Measurements from ENCODE around the gene PCDHB5. TPM values are rescaled to one million over a fixed set of nuclear protein-coding genes. Genes with fewer than 3 reads are reported as not detected.
"Not testable (repeated sequence)": the region's sequence is repeated elsewhere in the genome, so short reads cannot be mapped to it uniquely, and the experiment has no call there.

The PCDHB5 gene
- not detected for total RNA-seq

DNA sequence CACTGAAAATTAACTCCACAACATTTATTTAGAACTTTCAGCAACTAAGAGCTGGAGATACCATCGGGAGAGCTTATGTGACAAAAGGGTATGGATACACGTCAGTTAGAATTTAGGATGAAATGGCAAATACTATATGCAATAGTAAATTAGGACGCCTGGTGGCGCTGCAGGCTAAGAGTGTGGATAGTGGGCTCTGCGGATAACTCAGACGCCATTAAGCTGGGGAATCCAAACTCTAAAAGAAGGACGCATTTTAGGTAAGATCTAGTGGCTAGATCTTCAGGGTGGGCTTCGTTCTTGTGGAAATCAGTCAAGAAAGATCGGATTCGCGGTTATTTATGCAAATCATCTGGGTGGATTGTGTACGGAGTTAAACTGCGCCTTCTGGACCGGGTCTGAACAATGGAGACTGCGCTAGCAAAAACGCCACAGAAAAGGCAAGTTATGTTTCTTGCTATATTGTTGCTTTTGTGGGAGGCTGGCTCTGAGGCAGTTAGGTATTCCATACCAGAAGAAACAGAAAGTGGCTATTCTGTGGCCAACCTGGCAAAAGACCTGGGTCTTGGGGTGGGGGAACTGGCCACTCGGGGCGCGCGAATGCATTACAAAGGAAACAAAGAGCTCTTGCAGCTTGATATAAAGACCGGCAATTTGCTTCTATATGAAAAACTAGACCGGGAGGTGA lies at the start of gene PCDHB5:
Gene PCDHB5, plus strand, starts transcription at position 177 of the 688 bp plus-strand sequence. Its CDS starts 229 bp downstream, at position 406.
- H3K27me3 Mint-ChIP-seq (ENCODE audit: low read depth), result peaks cover 12% of the 10 kb centered on the region
- DNase-seq (peak; percentile 4 to 9), ATAC-seq (replicated peaks in 1 of 2) (no peak)
- no peaks in the 10 kb centered on the region for H3K4me1 Mint-ChIP-seq (ENCODE audit: low read depth)
- H3K4me3 Mint-ChIP-seq, result peak within 1 kb of the TSS; percentile 12 to 56
- peaks cover 6 to 13% of the 10 kb centered on the region in 2 donors for H3K36me3 Mint-ChIP-seq (ENCODE audit: insufficient read depth in 2 of 2)
- no peak within 1 kb of the TSS for H3K27ac Mint-ChIP-seq
- H3K9me3 Mint-ChIP-seq, result peaks cover 7 to 9% of the 10 kb centered on the region in 2 donors

DNA sequence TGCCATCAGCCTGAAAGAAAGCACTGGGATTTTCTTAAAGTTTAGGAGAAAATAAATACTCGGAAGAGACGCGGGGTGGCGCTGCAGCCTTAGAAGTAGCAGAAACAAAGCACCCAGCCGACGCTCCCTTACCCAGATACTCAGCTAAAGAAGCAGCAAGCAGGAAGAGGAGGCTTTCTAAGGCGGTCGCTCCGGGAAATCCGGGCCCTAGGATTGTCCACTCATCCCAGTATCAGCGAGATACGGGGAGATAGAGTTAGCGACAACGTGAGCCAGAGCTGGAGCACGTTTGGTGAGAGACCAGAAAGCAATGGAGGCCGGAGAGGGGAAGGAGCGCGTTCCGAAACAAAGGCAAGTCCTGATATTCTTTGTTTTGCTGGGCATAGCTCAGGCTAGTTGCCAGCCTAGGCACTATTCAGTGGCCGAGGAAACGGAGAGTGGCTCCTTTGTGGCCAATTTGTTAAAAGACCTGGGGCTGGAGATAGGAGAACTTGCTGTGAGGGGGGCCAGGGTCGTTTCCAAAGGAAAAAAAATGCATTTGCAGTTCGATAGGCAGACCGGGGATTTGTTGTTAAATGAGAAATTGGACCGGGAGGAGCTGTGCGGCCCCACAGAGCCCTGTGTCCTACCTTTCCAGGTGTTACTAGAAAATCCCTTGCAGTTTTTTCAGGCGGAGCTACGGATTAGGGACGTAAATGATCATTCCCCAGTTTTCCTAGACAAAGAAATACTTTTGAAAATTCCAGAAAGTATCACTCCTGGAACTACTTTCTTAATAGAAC lies 40.3 kb upstream of the PCDHB5 start, which contains the start of gene PCDHB2:
Gene PCDHB2, plus strand, starts transcription at position 135 of the 782 bp plus-strand sequence. Its CDS starts 176 bp downstream, at position 311.
- DNase-seq (no peak), ATAC-seq (replicated peaks in 1 of 2) (no peak)
- H3K9me3 Mint-ChIP-seq, result peaks cover 6 to 13% of the 10 kb centered on the region in 2 donors

DNA sequence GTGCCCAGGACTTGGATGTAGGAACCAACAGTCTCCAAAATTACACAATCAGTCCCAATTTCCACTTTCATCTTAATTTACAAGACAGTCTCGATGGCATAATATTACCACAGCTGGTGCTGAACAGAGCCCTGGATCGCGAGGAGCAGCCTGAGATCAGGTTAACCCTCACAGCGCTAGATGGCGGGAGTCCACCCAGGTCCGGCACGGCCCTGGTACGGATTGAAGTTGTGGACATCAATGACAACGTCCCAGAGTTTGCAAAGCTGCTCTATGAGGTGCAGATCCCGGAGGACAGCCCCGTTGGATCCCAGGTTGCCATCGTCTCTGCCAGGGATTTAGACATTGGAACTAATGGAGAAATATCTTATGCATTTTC lies 39.8 kb upstream of the PCDHB5 start:
- Mint-ChIP-seq H3K4me3 (no peak overlapping the region), H3K27me3 (ENCODE audit: low read depth) (peaks cover 32% of the 10 kb centered on the region), H3K27ac (no peak overlapping the region), H3K4me1 (ENCODE audit: low read depth) (no peaks in the 10 kb centered on the region), H3K9me3 (peaks cover 7 to 14% of the 10 kb centered on the region in 2 donors), H3K36me3 (ENCODE audit: insufficient read depth in 2 of 2) (peaks cover 7 to 8% of the 10 kb centered on the region in 2 donors)
- no peak for DNase-seq
- ATAC-seq (replicated peaks in 1 of 2), result no peak

More for the DNA sequence above, 40.3 kb upstream of the PCDHB5 start, which contains the start of gene PCDHB2:
- Mint-ChIP-seq H3K4me3 (peak within 1 kb of the TSS in 1 of 2 donors; percentile 17), H3K27ac (no peak within 1 kb of the TSS), H3K27me3 (ENCODE audit: low read depth) (peaks cover 26% of the 10 kb centered on the region), H3K36me3 (ENCODE audit: insufficient read depth in 2 of 2) (peaks cover 6% of the 10 kb centered on the region in 2 donors), H3K4me1 (ENCODE audit: low read depth) (no peaks in the 10 kb centered on the region)

- H3K4me3 Mint-ChIP-seq, result not testable (repeated sequence)
- Mint-ChIP-seq H3K36me3 (ENCODE audit: insufficient read depth in 2 of 2) (peaks cover 10 to 12% of the 10 kb centered on the region in 2 donors), H3K27me3 (ENCODE audit: low read depth) (peaks cover 41% of the 10 kb centered on the region)
Measured at GRCh38 chr5:141096181-141096580, 38.8 kb upstream of the PCDHB5 start.

DNA sequence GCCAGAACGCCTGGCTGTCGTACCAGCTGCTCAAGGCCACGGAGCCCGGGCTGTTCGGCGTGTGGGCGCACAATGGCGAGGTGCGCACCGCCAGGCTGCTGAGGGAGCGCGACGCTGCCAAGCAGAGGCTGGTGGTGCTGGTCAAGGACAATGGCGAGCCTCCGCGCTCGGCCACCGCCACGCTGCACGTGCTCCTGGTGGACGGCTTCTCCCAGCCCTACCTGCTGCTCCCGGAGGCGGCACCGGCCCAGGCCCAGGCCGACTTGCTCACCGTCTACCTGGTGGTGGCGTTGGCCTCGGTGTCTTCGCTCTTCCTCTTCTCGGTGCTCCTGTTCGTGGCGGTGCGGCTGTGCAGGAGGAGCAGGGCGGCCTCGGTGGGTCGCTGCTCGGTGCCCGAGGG lies 38.4 kb upstream of the PCDHB5 start:
- H3K27ac Mint-ChIP-seq; H3K4me1 Mint-ChIP-seq (ENCODE audit: low read depth); ATAC-seq (replicated peaks in 1 of 2); H3K4me3 Mint-ChIP-seq; DNase-seq: not testable (repeated sequence)
- Mint-ChIP-seq H3K27me3 (ENCODE audit: low read depth) (peaks cover 46% of the 10 kb centered on the region), H3K36me3 (ENCODE audit: insufficient read depth in 2 of 2) (peaks cover 10 to 12% of the 10 kb centered on the region in 2 donors), H3K9me3 (peaks cover 11 to 12% of the 10 kb centered on the region in 2 donors)

More at GRCh38 chr5:141096181-141096580, 38.8 kb upstream of the PCDHB5 start:
- peaks cover 10 to 12% of the 10 kb centered on the region in 2 donors for H3K9me3 Mint-ChIP-seq
- not testable (repeated sequence) for ATAC-seq (replicated peaks in 1 of 2); H3K27ac Mint-ChIP-seq; DNase-seq; H3K4me1 Mint-ChIP-seq (ENCODE audit: low read depth)

- no peak for ATAC-seq (replicated peaks in 1 of 2)
- H3K9me3 Mint-ChIP-seq, result peaks cover 8 to 9% of the 10 kb centered on the region in 2 donors
- H3K27me3 Mint-ChIP-seq (ENCODE audit: low read depth), result peaks cover 35% of the 10 kb centered on the region
- peak; percentile 46 to 58 for DNase-seq
- H3K27ac Mint-ChIP-seq, result no peak within 1 kb of the TSS
- no peak within 1 kb of the TSS for H3K4me3 Mint-ChIP-seq
- peaks cover 5 to 8% of the 10 kb centered on the region in 2 donors for H3K36me3 Mint-ChIP-seq (ENCODE audit: insufficient read depth in 2 of 2)
- no peaks in the 10 kb centered on the region for H3K4me1 Mint-ChIP-seq (ENCODE audit: low read depth)
Measured at GRCh38 chr5:141100243-141100805, 34.7 kb upstream of the PCDHB5 start, which contains the start of gene PCDHB3. PCDHB3 (plus strand) TSS chr5:141100473; CDS start chr5:141100650, 177 bp downstream.

GRCh38 chr5:141101059-141101458 lies 33.9 kb upstream of the PCDHB5 start:
- no peaks in the 10 kb centered on the region for H3K4me1 Mint-ChIP-seq (ENCODE audit: low read depth)
- ATAC-seq (replicated peaks in 1 of 2), result no peak
- H3K27ac Mint-ChIP-seq, result no peak overlapping the region
- peaks cover 6 to 9% of the 10 kb centered on the region in 2 donors for H3K9me3 Mint-ChIP-seq
- no peak overlapping the region for H3K4me3 Mint-ChIP-seq
- peaks cover 4 to 8% of the 10 kb centered on the region in 2 donors for H3K36me3 Mint-ChIP-seq (ENCODE audit: insufficient read depth in 2 of 2)
- DNase-seq, result no peak
- H3K27me3 Mint-ChIP-seq (ENCODE audit: low read depth), result peaks cover 28% of the 10 kb centered on the region

GRCh38 chr5:141102070-141102469 lies 32.9 kb upstream of the PCDHB5 start:
- DNase-seq, result not testable (repeated sequence)

GRCh38 chr5:141102471-141102870 lies 32.5 kb upstream of the PCDHB5 start:
- not testable (repeated sequence) for H3K36me3 Mint-ChIP-seq (ENCODE audit: insufficient read depth in 2 of 2); H3K27ac Mint-ChIP-seq; H3K4me3 Mint-ChIP-seq; H3K9me3 Mint-ChIP-seq; H3K4me1 Mint-ChIP-seq (ENCODE audit: low read depth); ATAC-seq (replicated peaks in 1 of 2); DNase-seq
- peaks cover 28% of the 10 kb centered on the region for H3K27me3 Mint-ChIP-seq (ENCODE audit: low read depth)

More at GRCh38 chr5:141102070-141102469, 32.9 kb upstream of the PCDHB5 start:
- not testable (repeated sequence) for H3K9me3 Mint-ChIP-seq; H3K4me1 Mint-ChIP-seq (ENCODE audit: low read depth); H3K36me3 Mint-ChIP-seq (ENCODE audit: insufficient read depth in 2 of 2); H3K27ac Mint-ChIP-seq; H3K4me3 Mint-ChIP-seq; ATAC-seq (replicated peaks in 1 of 2)
- peaks cover 28% of the 10 kb centered on the region for H3K27me3 Mint-ChIP-seq (ENCODE audit: low read depth)

DNA sequence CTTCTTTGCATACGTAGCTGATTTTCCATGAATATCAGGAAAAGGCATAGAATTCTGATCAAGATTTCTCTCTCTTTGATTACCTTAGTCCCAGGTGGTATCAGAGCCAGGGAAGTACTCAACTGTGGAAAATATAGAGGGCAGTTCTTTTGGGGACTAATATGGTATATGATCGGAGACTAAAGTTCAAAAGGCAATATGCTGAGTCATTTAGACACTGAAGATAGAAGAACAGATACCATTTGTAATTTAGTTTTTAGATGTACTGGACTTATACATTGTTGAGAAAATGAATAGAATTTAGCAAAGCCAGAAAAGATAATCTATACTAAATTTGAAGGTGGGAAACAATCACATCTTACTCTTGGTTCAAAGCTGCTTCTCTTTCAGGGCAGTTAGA lies 29.7 kb upstream of the PCDHB5 start:
- Mint-ChIP-seq H3K27ac (no peak overlapping the region), H3K4me3 (no peak overlapping the region), H3K36me3 (ENCODE audit: insufficient read depth in 2 of 2) (peaks cover 2 to 6% of the 10 kb centered on the region in 2 donors), H3K4me1 (ENCODE audit: low read depth) (no peaks in the 10 kb centered on the region), H3K27me3 (ENCODE audit: low read depth) (peaks cover 15% of the 10 kb centered on the region), H3K9me3 (peaks cover 2 to 7% of the 10 kb centered on the region in 2 donors)
- ATAC-seq (replicated peaks in 1 of 2), result no peak
- no peak for DNase-seq

GRCh38 chr5:141119250-141119649 lies 15.8 kb upstream of the PCDHB5 start:
- Mint-ChIP-seq H3K36me3 (ENCODE audit: insufficient read depth in 2 of 2) (peaks cover under 1 to 10% of the 10 kb centered on the region in 2 donors), H3K4me1 (ENCODE audit: low read depth) (no peaks in the 10 kb centered on the region), H3K27ac (no peak overlapping the region), H3K9me3 (peaks cover 2 to 11% of the 10 kb centered on the region in 2 donors), H3K27me3 (ENCODE audit: low read depth) (peaks cover 20% of the 10 kb centered on the region), H3K4me3 (no peak overlapping the region)
- DNase-seq (no peak), ATAC-seq (replicated peaks in 1 of 2) (no peak)

- H3K9me3 Mint-ChIP-seq, result peaks cover 2 to 6% of the 10 kb centered on the region in 2 donors
- no peak for ATAC-seq (replicated peaks in 1 of 2)
- H3K36me3 Mint-ChIP-seq (ENCODE audit: insufficient read depth in 2 of 2), result peaks cover 0 to 8% of the 10 kb centered on the region in 2 donors
- peaks cover 20% of the 10 kb centered on the region for H3K27me3 Mint-ChIP-seq (ENCODE audit: low read depth)
- no peak within 1 kb of the TSS for H3K4me3 Mint-ChIP-seq
- no peak within 1 kb of the TSS for H3K27ac Mint-ChIP-seq
- DNase-seq, result no peak
- no peaks in the 10 kb centered on the region for H3K4me1 Mint-ChIP-seq (ENCODE audit: low read depth)
Measured at GRCh38 chr5:141121563-141121962, 13.4 kb upstream of the PCDHB5 start, which contains the start of gene PCDHB4. PCDHB4 (plus strand) TSS chr5:141121818; CDS start chr5:141121999, 181 bp downstream.

All from activated T-cell treated with anti-CD3 and anti-CD28 coated beads, Interleukin-2, amount 50 U/mL, for 72 hours (primary cell).